GM19467 (cell line): ENCODE data around the gene PSMD14.
"Not testable (repeated sequence)": the region's sequence is repeated elsewhere in the genome, so short reads cannot be mapped to it uniquely, and the experiment has no call there.

Experiments used
- ATAC-seq: cut with Tn5 transposase; IDR thresholded peaks from one replicate; pipeline ENCODE4 v1.9.1; 2021; ENCODE audit warnings: mild to moderate bottlenecking, moderate library complexity; ENCODE audit not compliant: unreplicated experiment

PSMD14 gene

GRCh38 chr2:161308178-161308955, at the start of gene PSMD14:
Gene PSMD14, plus strand, starts transcription at chr2:161308425. Its CDS starts 10,401 bp downstream, at chr2:161318826.
- peak; percentile 99 for ATAC-seq

GRCh38 chr2:161265874-161266273, 42.4 kb upstream of the PSMD14 start:
- no peak for ATAC-seq

DNA sequence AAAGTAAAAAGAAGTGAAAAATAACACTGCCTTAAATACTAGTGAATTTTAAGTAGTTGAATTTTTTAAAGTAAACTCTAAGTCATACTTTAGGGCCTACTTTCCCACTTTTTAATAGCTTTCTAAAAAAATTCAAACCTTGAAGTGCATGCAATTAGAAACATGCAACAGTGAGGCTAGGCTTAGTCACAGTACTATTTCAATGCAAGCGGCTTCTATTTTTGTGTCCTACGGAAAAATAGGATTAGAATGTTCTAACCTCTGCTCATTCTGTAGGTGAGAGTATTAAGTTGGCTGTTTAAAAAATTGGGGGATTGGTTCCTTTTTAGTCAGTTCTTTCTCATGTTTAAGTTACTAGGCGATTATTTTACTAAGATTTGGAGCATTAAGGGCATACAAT, 39.1 kb upstream of the PSMD14 start:
- no peak for ATAC-seq

- peak; percentile 64 for ATAC-seq
Observed at GRCh38 chr2:161273038-161273760, 35.0 kb upstream of the PSMD14 start.

DNA sequence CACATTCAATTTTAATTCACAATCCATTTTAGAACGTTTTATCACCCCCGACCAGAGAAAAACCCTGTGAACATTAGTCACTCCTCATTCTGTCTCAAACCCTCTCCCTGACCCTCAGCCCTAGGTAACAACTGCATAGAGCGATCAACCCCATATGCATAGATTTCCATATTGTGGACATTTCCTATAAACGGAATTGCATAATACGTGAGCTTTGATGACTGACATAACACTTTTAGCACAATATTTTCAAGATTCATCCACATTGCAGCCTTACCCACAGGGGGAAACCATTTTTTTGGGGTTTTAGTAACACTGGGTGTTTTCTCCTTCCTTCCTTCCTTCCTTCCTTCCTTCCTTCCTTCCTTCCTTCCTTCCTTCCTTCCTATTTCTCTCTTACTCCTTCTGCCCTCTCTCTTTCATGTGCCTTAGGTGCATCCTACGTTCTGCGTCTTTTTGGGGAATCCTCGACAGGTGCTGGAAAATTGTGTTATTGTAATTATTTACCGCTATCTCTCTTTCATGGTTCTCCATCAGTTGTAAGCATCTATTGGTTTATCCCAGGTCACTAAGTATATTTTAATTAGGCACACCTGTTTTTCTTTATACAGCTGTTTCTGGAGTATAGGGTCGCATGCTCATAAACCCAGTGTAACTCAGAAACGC, 29.5 kb upstream of the PSMD14 start:
- ATAC-seq: not testable (repeated sequence)

- ATAC-seq: not testable (repeated sequence)
Observed at GRCh38 chr2:161279230-161279815, 28.9 kb upstream of the PSMD14 start.

- not testable (repeated sequence) for ATAC-seq
Observed at GRCh38 chr2:161280906-161281323, 27.3 kb upstream of the PSMD14 start.

GRCh38 chr2:161281615-161282310, 26.5 kb upstream of the PSMD14 start:
- ATAC-seq: not testable (repeated sequence)

- ATAC-seq: not testable (repeated sequence)
Observed at GRCh38 chr2:161282311-161282644, 25.9 kb upstream of the PSMD14 start.

DNA sequence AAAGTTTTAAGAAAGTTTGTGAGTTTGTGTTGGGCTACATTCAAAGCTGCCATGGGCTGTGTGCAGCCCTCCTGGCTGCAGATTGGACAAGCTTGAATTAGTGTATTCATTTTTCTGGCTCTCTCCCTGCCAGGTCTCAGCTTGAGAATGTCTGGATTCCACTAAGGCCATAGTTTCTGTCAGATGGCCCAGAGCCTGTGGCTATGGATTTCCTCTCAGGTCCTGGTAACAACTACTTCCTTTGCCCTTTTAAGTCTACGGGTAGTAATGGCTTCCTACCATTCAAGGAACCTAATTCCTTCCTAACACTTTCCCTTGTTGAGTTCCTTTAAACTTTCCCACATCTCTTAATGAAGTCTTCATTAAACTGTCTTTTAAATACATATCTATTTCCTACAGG, 24.3 kb upstream of the PSMD14 start:
- no peak for ATAC-seq

- ATAC-seq: no peak
Observed at GRCh38 chr2:161303535-161304050, 4.6 kb upstream of the PSMD14 start.

DNA sequence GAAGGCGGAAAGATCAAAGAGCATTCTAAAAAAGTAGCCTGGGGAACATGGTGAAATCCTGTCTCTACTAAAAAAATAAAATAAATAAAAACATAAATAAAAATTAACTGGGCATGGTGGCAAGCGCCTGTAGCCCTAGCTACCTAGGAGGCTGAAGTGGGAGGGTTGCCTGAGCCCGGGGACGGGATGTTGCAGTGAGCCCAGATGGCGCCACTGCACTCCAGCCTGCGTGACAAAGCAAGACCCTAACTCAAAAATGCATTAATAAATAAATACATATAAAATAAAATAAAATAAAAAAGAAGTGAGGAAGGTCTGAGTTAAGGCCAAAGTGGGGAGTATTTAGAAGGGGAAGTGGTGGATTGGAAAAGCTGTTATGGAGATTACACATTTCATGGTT, 1.3 kb upstream of the PSMD14 start:
- ATAC-seq: no peak

GRCh38 chr2:161307676-161308075, 549 bp upstream of the PSMD14 start:
- ATAC-seq: no peak

DNA sequence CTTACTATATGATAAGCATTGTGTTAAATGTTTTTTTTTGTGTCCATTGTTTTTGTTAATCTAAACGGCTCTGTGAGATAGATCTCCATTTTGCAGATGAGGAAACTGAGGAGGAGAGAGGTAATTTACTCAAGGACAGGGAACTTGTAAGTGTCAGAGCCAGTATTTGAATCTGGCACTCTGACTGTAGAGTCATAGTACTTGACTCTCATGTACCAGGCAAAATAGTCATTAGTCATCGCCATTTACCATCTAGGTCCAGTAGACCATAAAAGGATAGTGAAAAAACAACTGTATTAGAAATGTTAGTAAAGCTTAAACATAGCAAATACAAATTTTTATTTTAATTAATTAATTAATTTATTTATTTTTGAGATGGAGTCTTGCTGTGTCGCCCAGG, 4.8 kb downstream of the PSMD14 start:
- ATAC-seq: no peak

DNA sequence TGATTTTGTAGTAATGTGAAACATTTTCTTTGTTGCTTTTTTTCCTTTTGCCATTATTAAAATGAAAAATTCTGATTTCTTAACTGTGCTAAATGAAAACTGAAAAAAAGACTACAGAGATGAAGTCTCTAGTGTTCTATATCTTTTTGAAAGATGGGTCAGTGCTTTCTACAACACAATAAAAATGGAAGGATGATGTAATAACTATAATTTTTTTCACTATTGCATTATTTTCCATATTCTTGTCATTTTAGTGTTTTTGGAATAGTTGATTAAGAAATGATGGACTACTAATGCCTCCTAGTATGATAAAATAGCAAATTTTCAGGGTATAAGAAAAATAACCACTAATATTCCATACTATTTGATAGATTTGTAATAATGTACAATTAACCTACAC, 7.2 kb downstream of the PSMD14 start:
- no peak for ATAC-seq

DNA sequence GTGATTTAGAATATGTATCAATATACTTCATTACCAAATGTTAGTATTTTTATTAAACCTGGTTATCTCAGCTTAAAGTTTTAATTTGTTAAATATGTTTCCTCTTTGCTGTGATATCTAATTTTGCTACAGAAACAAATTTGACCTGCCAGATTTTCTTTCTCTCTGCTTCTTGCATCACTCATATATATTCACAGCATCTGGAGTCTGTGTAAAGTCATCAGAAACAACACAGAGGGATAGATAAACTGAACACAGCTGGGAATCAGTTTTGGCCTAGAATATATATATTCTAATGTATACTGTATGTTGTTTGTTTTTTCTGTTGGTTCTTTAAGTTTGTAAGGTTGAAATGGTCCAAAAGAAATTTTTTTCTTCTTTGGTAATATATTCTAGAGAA, 8.5 kb downstream of the PSMD14 start:
- ATAC-seq: no peak

DNA sequence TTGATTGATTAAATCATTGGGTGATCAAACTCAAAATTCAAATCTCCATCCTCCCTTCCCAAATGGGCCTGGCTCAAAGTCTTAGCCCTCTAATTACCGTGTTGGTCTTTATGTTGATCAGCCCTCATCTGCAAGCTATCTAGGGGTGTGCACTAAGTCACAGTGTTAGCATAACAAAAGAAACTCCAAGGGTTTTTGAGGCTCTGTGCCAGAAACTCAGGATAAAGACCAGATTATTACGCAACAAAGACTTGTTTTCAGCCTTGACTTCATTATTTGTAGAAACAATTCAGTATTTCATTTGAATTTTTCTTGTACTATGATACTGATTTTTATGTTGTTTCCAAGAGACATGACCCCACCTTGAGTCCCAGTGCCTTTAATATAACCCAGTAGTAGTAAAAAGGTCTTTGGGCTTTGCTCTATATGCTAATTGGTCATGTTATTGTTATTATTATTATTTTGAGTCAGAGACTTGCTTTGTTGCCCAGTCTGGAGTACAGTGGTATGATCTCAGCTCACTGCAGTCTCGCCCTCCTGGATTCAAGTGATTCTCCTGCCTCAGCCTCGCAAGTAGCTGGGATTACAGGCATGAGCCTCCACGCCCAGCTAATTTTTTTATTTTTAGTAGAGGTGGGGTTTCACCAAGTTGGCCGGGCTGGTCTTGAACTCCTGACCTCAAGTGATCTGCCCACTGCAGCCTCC, 13.9 kb downstream of the PSMD14 start:
- no peak for ATAC-seq

DNA sequence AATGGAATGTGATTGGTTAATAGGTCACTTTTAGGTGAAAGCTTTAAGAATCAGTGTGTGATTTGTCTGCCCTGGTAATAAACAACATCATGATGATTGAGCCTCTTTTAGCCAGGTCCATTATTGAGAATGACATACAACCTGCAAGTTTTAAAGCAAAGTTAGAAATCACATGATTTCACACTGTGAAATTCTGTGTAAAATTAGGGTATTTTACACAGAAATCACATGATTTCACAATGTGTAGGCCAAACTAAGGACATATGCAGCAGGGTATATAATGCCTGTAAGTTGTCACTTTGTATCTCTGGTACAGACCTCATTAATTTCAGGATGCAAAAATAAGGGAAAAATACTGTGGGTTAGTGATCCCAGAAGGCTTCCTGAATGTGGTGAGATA, 16.7 kb downstream of the PSMD14 start:
- no peak for ATAC-seq

DNA sequence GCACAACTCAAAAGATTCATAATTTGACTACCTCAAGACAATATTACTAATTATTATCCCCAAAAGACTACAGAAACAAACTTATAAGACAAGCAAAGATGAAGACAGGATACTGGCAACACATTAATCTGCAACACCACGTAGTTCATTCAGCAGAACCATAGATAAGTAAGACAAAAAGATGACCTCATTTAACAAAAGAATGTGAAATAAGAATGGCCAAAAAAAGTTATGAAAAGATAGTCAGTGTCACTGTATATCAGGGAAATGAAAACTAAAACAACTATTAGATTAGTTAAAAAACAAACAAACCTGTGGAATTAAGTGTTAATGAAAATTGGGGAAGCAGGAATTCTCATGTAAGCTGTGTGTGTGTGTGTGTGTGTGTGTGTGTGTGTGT, 19.4 kb downstream of the PSMD14 start:
- no peak for ATAC-seq

DNA sequence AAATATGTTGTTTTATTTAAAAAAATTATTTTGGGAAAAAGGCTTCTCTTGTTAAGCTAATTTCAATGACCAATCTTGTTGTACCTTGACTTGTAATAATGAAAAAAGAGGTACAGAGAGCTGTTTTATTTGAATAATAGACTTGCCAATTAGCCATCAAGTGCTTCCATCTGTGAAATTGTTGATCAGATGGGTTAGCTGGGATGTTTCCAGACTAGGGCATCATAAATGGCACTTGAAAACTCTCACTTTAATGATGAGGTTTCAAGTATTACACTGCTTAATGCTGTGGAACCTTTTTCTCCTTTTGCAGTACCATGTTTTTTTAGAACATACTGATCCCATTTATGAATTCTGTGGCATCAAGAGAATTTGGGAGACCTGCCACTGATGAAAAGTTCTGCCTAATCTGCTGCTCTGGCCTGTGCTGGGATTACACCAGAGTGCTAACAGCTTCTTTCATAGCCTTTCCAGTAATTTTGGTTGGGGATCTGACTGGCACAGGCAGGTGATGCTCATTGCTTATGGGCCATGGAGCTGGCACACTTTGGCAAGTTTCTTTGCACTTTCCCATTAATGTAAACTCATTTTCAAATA, 24.2 kb downstream of the PSMD14 start:
- ATAC-seq: no peak
